Stimulated activated CD8-positive, alpha-beta memory T cell treated with anti-CD3 and anti-CD28 coated beads, Interleukin-7, amount 100 ng/mL, for 24 hours (primary cell): ENCODE results near the gene CCAR1.
A peak's percentile ranks its signal among the peaks of the same experiment; 100 is the strongest.
"Not testable (repeated sequence)": the region's sequence is repeated elsewhere in the genome, so short reads cannot be mapped to it uniquely, and the experiment has no call there.

Experiments used
- DNase-seq: peaks from one replicate; pipeline ENCODE4 v3.0.0-alpha.2; 2020; ENCODE audit warnings: low read depth

Gene CCAR1, protein sequence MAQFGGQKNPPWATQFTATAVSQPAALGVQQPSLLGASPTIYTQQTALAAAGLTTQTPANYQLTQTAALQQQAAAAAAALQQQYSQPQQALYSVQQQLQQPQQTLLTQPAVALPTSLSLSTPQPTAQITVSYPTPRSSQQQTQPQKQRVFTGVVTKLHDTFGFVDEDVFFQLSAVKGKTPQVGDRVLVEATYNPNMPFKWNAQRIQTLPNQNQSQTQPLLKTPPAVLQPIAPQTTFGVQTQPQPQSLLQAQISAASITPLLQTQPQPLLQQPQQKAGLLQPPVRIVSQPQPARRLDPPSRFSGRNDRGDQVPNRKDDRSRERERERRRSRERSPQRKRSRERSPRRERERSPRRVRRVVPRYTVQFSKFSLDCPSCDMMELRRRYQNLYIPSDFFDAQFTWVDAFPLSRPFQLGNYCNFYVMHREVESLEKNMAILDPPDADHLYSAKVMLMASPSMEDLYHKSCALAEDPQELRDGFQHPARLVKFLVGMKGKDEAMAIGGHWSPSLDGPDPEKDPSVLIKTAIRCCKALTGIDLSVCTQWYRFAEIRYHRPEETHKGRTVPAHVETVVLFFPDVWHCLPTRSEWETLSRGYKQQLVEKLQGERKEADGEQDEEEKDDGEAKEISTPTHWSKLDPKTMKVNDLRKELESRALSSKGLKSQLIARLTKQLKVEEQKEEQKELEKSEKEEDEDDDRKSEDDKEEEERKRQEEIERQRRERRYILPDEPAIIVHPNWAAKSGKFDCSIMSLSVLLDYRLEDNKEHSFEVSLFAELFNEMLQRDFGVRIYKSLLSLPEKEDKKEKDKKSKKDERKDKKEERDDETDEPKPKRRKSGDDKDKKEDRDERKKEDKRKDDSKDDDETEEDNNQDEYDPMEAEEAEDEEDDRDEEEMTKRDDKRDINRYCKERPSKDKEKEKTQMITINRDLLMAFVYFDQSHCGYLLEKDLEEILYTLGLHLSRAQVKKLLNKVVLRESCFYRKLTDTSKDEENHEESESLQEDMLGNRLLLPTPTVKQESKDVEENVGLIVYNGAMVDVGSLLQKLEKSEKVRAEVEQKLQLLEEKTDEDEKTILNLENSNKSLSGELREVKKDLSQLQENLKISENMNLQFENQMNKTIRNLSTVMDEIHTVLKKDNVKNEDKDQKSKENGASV

DNA sequence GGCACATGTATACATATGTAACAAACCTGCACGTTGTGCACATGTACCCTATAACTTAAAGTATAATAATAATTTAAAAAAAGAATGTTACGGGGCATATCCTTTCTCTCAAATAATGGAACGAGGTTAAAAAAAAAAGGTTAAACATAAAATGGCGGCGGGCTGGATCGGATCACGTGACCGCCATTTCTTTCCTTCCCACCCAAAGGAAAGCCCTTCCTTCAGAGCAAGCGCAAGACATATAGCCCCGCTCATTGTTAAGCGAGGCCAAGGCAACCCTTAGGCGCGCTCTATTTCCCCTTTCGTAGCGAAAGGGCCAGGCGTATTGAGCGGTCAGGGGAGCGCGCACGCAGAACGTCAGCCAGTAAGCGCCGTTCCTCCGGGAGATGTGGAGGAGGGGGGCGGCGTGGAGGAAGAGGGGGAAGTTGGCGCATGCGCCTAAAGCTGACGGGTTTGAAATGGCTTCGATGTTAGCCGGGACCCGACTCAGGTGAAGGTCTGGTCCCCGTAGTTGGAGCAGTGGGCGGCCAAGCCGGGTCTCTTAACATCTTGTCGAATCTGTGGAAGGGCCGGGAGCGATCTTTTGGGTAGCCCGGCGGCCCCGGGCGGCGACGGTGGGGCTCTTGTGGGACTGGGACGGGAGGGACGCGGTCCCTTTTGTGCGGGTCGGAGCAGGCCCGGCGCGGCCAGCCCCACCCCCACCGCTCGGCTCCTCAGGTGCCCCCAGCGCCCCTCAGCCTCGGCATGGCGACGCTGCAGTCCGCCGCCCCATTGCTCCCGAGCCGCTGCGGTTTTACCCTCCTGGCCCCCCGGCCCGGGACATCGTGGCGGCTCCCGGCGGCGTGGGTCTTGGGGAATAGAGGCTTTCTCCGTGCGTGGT, at the start of gene CCAR1:
Gene CCAR1 (plus strand): TSS at position 447 of the 880 bp plus-strand sequence. CDS start 1,266 bp downstream, outside the sequence.
- DNase-seq: peak; percentile 94

DNA sequence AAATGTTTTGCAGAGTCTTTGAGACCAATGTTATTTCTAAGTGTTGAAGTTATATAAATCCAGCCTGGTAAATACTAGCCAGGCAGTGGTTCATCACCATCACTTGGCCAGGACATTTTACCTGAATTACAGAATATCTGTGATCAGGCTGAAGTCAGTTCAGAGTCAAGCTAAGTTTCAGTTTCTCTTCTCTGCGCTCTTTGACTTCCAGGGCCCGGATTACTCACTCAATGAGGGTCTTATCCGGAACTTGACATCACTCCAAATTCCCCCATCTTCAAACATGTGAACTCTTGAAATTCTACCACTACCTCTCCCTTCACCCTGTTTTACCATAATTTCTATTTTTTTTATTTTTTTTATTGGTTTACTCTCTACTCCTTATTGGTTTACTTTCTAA, 36.6 kb upstream of the CCAR1 start:
- no peak for DNase-seq

DNA sequence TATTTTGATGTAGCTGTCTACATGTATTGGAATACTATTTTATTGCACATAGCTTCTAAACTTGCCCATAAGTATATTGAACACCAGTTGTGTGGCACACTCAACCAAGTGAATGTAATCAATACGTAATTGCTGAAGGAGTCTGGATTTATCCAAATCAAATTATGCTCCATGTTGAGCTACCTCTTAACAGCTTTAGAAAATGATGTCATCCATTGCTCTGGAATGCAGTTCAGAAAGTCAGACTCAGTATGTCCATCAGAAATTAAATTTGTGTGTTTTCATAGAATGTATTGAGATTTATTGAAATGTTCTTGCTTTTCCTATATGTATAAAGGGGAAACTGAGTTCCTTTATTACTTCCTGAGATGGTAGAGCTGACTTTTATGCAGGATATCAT, 25.0 kb upstream of the CCAR1 start:
- no peak for DNase-seq

DNA sequence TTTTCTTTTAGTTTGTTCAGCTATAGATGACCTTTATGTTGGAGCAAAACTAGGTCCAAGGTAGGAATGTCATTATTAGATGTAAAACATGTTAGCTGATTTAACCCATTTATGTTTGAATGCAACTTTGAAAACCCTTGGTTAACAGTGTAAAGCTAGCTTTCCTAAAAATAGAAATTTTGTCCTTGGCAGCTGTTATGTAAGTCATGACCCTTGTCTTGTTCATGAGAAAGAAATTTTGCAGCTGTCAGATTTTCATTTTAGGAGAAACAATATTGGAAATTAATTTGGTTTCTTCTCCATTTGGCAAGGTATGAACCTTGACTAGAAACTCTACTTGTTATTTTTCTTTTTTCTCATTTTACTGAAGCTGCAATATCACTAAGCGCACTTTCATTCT, 23.9 kb upstream of the CCAR1 start:
- no peak for DNase-seq

DNA sequence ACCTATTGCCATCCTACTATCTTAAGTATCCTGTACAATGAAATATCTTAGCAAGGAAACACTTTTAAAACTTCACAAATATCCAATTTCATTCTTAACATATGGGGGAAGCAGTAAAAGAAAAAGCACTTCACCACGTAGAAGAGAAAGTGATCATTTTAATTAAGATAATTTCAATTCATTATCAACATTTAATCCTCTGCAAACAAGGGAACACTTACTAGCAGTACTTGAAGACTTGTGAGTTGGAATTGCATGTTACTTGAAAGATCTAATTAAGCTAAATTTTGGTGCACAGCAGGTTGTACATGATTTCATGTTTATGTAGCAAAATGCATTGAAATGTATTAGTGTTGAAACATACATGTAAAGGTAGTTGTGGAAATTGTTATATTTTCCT, 20.8 kb upstream of the CCAR1 start:
- DNase-seq: no peak

DNA sequence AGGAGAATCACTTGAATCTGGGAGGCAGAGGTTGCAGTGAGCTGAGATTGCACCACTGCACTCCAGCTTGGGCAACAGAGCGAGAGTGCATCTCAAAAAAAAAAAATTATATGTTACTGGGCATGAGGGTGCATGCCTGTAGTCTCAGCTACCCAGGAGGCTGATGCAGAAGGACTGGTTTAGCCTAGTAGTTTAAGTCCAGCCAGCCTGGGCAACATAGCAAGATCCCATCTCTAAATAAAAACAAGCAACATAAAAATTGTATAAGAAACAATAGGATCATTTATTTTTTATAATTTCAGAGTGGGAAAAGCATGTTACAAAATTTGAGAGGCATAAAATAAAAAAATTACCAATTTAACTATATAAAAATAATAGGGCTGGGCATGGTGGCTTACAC, 15.5 kb upstream of the CCAR1 start:
- DNase-seq: no peak

DNA sequence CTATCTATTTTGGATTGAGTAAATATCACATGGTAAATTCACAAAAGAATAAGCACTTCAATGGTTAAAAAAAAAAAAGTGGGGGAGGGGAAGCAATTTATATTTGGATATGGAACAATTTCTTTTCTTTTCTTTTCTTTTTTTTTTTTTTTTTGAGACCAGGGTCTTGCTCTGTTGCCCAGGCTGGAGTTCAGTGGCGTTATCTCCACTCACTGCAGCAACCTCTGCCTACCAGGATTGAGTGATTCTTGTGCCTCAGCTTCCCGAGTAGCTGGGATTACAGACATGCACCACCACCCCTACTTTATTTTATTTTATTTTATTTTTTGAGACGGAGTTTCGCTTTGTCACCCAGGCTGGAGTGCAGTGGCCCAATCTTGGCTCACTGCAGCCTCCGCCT, 12.1 kb upstream of the CCAR1 start:
- not testable (repeated sequence) for DNase-seq

DNA sequence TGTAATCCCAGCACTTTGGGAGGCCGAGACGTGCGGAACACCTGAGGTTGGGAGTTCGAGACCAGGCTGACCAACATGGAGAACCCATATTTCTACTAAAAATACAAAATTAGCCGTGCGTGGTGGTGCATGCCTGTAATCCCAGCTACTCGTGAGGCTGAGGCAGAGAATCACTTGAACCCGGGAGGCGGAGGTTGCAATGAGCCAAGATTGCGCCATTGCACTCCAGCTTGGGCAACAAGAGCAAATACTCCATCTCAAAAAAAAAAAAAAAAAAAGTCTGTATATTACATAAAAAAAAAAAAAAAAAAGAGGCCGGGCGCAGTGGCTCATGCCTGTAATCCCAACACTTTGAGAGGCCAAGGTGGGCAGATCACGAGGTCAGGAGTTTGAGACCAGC, 8.0 kb upstream of the CCAR1 start:
- not testable (repeated sequence) for DNase-seq

DNA sequence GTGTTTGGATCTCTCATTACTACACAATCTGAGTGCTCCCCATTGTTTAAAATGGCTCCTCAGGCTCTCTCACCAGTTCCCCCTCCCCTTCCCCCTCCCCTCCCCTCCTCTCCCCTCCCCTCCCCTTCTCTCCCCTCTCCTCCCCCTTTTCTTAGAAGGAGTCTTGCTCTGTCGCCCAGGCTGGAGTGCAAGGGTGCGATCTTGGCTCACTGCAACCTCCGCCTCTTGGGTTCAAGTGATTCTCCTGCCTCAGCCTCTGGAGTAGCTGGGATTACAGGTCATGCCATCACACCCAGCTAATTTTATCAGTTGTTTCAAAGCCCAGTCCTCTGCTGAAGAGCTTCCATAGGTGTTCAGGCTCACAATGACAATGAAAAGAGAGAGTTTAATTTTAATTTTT, 3.6 kb upstream of the CCAR1 start:
- DNase-seq: no peak

DNA sequence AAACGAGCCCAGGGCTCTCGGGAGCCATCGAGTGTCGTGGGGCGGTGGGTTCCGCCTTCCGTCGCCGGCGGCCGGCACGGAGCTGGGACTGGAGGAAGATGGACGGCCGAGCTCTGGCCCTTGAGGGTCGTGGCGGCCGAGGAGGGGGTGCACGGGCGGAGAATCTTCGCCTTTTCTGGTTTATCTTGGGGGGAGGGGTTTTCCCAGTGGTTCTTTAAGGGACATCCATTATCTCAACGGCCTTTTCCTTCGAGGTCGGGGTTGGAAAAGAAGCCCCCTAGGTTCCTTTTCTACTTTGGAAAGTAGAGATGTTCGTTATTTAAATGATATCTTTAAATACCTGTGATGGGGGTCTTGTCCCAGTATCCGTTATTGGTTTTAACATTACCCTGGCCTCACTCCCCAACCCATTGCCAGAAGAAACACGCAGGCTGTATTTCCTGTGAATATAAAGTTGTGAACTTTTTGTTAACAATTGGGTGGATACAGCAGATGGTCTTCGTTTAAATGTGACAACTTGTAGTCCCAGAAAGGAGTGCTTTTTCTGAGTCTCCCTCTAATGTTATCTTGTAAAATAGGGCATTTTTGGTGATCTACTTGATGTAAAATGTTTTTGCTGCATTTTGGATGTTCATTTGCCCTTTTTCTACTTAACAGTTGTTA, 765 bp downstream of the CCAR1 start:
- no peak for DNase-seq

DNA sequence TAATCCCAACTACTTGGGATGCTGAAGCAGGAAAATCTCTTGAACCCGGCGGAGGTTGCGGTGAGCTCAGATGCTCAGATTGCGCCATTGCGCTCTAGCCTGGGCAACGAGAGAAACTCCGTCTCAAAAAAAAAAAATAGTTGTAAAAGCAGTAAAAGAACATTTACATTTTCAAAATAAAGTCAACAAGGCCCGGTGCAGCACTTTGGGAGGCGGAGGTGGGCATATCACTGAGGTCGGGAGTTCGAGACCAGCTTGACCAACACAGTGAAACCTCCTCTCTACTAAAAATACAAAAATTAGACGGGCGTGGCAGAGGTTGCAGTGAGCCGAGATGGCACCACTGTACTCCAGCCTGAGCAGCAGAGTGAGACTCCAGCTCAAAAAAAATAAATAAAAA, 4.0 kb downstream of the CCAR1 start:
- no peak for DNase-seq

DNA sequence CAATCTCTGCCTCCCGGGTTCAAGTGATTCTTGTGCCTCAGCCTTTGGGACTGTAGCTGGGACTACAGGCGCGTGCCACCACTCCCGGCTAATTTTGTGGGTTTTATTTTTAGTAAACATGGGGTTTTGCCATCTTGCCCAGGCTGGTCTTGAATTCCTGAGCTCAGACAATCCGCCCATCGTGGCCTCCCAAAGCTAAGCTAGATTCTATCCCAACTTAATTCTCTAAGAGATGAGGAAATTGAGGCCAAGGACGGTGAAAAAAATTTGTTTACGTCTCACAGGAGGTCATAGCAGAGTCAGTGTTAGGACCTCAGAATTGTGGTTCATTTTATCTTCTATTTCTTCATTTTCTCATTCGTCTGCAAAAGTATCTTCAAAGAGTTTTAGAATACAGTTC, 6.1 kb downstream of the CCAR1 start:
- no peak for DNase-seq

DNA sequence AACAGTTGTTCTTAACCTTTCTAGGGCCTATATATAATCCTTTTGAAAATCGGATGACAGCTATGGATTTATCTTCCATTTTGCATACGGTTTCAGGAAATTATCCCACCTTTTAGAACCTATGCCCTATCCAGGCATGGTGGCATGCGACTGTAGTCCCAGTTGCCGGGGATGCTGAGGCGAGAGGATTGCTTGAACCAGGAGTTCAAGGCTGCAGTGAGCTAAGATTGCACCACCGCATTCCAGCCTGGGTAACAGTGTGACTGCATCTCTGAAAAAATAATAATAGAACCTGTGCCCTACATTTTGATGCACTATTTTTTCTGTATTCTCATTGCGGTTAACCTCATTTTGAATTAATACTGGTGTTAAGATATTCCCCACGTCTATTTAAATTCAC, 11.6 kb downstream of the CCAR1 start:
- no peak for DNase-seq

DNA sequence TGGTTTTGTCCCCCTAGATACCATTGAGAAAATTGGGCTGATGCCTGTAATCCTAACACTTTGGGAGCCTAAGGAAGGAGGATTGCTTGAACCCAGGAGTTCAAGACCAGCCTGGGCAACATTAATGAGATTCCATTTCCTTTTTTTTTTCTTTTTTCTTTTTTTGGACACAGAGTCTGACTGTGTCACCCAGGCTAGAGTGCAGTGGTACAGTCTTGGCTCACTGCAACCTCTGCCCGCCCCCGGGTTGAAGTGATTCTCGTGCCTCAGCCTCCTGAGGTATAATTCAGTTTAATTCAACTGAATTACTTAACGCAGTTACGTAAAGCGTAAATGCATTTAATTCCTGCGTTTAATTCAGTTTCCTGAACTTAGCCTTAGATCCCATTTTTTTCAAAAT, 13.3 kb downstream of the CCAR1 start:
- no peak for DNase-seq

DNA sequence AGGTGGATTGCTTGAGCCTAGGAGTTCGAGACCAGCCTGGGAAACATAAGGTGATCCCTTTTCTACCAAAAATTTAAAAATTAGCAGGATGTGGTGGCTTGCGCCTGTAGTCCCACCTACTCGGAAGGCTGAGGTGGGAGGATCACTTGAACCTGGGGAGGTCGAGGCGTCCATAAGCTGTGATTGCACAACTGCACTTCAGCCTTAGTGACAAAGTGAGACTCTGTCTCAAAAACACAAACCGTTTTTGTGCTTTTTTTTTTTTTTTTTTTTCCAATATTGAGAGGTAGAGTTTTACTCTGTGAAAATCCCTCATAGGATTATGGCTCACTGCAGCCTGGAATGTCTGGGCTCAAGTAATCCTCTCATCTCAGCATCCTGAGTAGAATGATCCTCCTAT, 14.1 kb downstream of the CCAR1 start:
- no peak for DNase-seq

DNA sequence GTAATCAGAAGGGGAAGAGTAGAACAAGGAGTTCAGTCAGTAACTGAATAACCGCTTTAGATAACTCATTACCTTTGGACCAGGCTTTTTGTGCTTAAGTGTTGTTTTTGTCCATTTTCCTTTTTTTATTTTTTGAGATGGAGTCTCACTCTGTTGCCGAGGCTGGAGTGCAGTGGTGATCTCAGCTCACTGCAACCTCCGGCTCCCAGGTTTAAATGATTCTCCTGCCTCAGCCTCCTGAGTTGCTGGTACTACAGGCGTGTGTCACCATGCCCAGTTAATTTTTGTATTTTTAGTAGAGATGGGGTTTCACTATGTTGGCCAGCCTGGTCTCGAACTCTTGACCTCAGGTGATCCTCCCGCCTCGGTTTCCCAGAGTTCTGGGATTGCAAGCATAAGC, 14.7 kb downstream of the CCAR1 start:
- DNase-seq: not testable (repeated sequence)

DNA sequence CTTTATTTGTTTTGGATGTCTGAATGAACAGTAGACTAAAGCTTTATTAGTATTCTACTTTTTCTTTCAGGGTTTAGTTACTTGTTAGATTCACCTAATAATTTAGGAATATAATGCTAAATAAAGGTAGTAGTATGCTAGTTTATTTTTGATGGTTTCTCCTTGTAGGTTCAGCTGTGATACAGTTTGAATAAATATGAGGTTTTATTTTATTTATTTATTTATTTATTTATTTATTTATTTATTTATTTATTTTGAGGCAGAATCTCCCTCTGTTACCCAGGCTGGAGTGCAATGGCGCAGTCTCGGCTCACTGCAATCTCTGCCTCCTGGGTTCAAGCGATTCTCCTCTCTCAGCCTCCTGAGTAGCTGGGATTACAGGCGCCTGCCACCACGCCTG, 19.6 kb downstream of the CCAR1 start:
- not testable (repeated sequence) for DNase-seq

DNA sequence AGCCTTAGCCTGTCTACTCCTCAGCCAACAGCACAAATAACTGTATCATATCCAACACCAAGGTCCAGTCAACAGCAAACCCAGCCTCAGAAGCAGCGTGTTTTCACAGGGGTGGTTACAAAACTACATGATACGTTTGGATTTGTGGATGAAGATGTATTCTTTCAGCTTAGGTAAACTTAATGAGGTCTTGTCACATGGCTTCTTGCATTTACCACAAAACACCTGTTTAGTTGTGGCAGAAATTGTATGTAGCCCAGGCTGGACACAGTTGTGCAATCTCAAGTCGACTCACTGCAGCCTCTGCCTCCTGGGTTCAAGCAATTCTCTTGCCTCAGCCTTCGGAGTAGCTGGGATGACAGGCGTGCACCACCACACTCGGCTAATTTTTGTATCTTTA, 21.4 kb downstream of the CCAR1 start:
- DNase-seq: no peak

DNA sequence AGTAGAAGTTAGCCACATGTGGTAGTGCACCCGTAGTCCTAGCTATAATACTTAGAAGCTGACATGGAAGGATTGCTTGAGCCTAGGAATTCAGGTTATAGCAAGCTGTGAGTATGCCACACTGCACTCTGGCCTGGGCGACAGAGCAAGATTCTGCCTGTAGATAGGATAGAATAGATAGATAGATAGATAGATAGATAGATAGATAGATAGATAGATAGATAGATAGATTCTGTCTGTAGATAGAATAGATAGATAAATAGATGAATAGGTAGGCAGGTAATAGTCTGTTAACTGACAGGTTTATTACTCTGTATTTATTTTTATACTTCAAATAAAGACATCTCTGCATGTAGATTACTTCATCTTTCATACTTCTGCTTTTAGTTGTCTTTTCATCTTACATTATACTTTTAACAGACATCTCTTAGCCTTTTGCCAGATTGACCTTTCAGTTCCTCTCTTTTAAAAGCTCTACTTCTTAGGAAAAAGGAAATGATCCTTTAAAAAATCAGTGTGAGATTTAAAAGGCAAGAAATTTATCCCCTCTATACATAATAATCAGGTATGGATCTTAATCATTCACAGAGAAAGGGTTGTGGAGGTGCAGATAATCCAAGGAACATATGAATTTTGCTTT, 31.8 kb downstream of the CCAR1 start:
- no peak for DNase-seq

DNA sequence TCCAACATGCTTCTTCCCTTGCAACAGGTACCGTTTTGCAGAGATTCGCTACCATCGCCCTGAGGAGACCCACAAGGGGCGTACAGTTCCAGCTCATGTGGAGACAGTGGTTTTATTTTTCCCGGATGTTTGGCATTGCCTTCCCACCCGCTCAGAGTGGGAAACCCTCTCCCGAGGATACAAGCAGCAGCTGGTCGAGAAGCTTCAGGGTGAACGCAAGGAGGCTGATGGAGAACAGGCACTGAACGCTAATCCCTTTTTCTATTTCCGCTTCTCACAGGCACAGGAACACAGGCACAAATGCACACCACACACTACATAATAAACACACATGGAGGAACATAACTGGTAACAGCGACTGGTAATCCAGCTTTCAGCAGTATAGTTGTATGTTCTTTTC, 35.2 kb downstream of the CCAR1 start:
- no peak for DNase-seq

DNA sequence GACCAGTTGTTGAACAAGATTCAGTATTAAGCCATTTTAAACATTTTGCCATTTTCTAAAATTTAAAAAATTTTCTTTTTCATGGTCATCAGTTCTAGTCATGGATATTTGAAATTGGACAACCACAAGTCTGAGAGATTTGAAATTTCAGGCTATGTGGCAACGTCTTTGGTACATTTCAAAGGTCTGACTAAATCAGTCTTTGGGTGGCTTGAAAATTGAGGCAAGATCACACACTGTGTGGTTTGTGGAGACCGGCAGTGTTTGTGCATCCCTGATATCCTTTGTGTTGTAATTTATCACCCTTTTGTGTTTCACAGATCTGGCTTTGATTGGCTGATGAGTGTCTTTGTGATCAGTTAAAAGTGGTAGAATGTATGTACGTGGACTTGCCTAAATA, 35.7 kb downstream of the CCAR1 start:
- no peak for DNase-seq
